ENCODE measurements around the gene MSL1. TPM values are rescaled to one million over a fixed set of nuclear protein-coding genes. Genes with fewer than 3 reads are reported as not detected.

The MSL1 gene
- total and polyA plus RNA-seq, 9 of the 15 experiments (the other 6 are each of a cell fraction or from before 2014, with no cell fraction given), result 13.8 to 120 (median 61.9) TPM

DNA sequence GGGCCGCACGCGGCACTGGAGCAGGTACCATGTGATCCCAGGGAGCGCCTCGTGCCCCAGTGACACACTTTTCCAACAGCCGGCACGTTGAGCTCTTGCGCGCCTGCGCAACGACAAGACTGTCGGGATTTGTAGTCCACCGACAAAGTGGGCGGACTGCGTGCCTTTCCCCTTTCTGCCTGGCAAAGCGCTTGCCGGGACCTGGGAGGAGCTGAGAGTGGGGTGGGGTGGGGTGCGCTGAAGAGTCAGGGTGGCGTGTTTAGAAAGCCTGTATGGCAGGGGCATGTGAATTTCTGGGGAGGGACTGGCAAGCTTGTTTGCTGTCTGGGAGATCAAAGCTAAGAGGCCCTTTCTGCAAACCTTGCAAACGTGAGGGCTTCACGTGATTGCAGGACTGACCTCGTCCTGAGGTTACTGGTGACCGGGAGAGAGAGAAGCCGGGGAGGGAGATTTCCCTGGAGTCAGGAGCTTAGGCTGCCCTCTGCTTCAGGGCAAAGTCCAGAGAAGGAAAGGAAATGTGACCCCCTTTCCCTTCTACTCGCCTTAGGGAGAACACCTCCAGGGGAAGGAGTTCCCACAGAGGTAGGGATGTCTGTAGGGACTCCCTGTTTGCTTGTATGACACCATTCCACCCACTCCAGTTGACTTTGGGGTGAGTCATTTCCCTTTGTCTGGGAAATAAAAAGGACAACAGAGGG is 21.0 kb upstream of the MSL1 start (continued):
- TF ChIP-seq KDM5B (IDR thresholded peaks at IDR 0.05; ENCODE audit: insufficient replicate concordance, low read depth, low read length), result no peak
- TF ChIP-seq ETS2 (tag; IDR thresholded peaks at IDR 0.05; ENCODE audit: borderline replicate concordance, poor library complexity, severe bottlenecking), result no peak
- no peak for TF ChIP-seq SMC3 (conservative IDR thresholded peaks at IDR 0.05; ENCODE audit: insufficient read depth, low read depth, low read length)
- peak; percentile 95 for TF ChIP-seq KLF13 (tag; IDR thresholded peaks at IDR 0.05; ENCODE audit: borderline replicate concordance, low read depth)
- no peak for TF ChIP-seq IFI16 (CRISPR knock-in tag; IDR thresholded peaks at IDR 0.05)
- TF ChIP-seq, protein P1, sequence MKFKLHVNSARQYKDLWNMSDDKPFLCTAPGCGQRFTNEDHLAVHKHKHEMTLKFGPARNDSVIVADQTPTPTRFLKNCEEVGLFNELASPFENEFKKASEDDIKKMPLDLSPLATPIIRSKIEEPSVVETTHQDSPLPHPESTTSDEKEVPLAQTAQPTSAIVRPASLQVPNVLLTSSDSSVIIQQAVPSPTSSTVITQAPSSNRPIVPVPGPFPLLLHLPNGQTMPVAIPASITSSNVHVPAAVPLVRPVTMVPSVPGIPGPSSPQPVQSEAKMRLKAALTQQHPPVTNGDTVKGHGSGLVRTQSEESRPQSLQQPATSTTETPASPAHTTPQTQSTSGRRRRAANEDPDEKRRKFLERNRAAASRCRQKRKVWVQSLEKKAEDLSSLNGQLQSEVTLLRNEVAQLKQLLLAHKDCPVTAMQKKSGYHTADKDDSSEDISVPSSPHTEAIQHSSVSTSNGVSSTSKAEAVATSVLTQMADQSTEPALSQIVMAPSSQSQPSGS (CRISPR knock-in tag; IDR thresholded peaks at IDR 0.05), result no peak
- no peak for TF ChIP-seq ZNF384 (IDR thresholded peaks at IDR 0.05; ENCODE audit: low read depth, low read length)
- TF ChIP-seq PHF21A (IDR thresholded peaks at IDR 0.05; ENCODE audit: borderline replicate concordance, low read depth), result no peak
- no peak for TF ChIP-seq ZNF174 (CRISPR knock-in tag; IDR thresholded peaks at IDR 0.05)
- no peak for TF ChIP-seq ZNF324 (CRISPR knock-in tag; IDR thresholded peaks at IDR 0.05)
- peak; percentile 8; the same call in 1 of the 2 replicates for TF ChIP-seq TEAD4 (IDR thresholded peaks at IDR 0.05; ENCODE audit: low read length)
- TF ChIP-seq TEAD4 (CRISPR knock-in tag; IDR thresholded peaks at IDR 0.05; ENCODE audit: borderline replicate concordance), result no peak
- no peak for TF ChIP-seq BACH1 (tag; IDR thresholded peaks at IDR 0.05)
- TF ChIP-seq, protein P2, sequence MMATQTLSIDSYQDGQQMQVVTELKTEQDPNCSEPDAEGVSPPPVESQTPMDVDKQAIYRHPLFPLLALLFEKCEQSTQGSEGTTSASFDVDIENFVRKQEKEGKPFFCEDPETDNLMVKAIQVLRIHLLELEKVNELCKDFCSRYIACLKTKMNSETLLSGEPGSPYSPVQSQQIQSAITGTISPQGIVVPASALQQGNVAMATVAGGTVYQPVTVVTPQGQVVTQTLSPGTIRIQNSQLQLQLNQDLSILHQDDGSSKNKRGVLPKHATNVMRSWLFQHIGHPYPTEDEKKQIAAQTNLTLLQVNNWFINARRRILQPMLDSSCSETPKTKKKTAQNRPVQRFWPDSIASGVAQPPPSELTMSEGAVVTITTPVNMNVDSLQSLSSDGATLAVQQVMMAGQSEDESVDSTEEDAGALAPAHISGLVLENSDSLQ (IDR thresholded peaks at IDR 0.05), result no peak
- TF ChIP-seq, protein P3, sequence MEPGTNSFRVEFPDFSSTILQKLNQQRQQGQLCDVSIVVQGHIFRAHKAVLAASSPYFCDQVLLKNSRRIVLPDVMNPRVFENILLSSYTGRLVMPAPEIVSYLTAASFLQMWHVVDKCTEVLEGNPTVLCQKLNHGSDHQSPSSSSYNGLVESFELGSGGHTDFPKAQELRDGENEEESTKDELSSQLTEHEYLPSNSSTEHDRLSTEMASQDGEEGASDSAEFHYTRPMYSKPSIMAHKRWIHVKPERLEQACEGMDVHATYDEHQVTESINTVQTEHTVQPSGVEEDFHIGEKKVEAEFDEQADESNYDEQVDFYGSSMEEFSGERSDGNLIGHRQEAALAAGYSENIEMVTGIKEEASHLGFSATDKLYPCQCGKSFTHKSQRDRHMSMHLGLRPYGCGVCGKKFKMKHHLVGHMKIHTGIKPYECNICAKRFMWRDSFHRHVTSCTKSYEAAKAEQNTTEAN (CRISPR knock-in tag; IDR thresholded peaks at IDR 0.05), result no peak
- TF ChIP-seq, protein P4, sequence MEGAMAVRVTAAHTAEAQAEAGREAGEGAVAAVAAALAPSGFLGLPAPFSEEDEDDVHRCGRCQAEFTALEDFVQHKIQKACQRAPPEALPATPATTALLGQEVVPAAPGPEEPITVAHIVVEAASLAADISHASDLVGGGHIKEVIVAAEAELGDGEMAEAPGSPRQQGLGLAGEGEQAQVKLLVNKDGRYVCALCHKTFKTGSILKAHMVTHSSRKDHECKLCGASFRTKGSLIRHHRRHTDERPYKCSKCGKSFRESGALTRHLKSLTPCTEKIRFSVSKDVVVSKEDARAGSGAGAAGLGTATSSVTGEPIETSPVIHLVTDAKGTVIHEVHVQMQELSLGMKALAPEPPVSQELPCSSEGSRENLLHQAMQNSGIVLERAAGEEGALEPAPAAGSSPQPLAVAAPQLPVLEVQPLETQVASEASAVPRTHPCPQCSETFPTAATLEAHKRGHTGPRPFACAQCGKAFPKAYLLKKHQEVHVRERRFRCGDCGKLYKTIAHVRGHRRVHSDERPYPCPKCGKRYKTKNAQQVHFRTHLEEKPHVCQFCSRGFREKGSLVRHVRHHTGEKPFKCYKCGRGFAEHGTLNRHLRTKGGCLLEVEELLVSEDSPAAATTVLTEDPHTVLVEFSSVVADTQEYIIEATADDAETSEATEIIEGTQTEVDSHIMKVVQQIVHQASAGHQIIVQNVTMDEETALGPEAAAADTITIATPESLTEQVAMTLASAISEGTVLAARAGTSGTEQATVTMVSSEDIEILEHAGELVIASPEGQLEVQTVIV (CRISPR knock-in tag; IDR thresholded peaks at IDR 0.05; ENCODE audit: borderline replicate concordance), result no peak
- no peak for TF ChIP-seq ZNF764 (CRISPR knock-in tag; IDR thresholded peaks at IDR 0.05; ENCODE audit: low read depth)
- TF ChIP-seq CBX2 (IDR thresholded peaks at IDR 0.05; ENCODE audit: insufficient read depth, low read length, poor library complexity, severe bottlenecking), result no peak
- no peak for TF ChIP-seq FUS (optimal IDR thresholded peaks at IDR 0.05; ENCODE audit: low read depth, low read length)
- TF ChIP-seq POLR3G (IDR thresholded peaks at IDR 0.05; ENCODE audit: extremely low read depth, insufficient read length, insufficient replicate concordance), result no peak
- TF ChIP-seq ZBTB1 (CRISPR knock-in tag; IDR thresholded peaks at IDR 0.05; ENCODE audit: borderline replicate concordance, low read depth), result no peak
- no peak for TF ChIP-seq FOXA1 (IDR thresholded peaks at IDR 0.05; ENCODE audit: borderline replicate concordance)
- TF ChIP-seq TAF9B (IDR thresholded peaks at IDR 0.05; ENCODE audit: partially characterized antibody), result peak; percentile 64
